ES-I3 (cell line): ENCODE results near the gene SUN3.

Experiments
- H3K36me3 ChIP-seq: 2 replicates; pipeline ENCODE4 v1.6.1; 2013; ENCODE audit warnings: mild to moderate bottlenecking, low read length, control low read depth, moderate library complexity; ENCODE audit not compliant: insufficient read depth
- H3K4me1 ChIP-seq: 2 replicates; pipeline ENCODE4 v1.6.1; 2013; ENCODE audit warnings: mild to moderate bottlenecking, control low read depth, low read length; ENCODE audit not compliant: insufficient read depth
- H3K9ac ChIP-seq: 2 replicates; pipeline ENCODE4 v1.6.1; 2013; ENCODE audit warnings: low read depth, mild to moderate bottlenecking, low read length, moderate library complexity
- H3K9me3 ChIP-seq: 2 replicates; pipeline ENCODE4 v1.6.1; 2013; ENCODE audit warnings: mild to moderate bottlenecking, low read length, moderate library complexity; ENCODE audit not compliant: control insufficient read depth, insufficient read depth

The SUN3 gene

GRCh38 chr7:47979832-47980181 is 49.1 kb downstream of the SUN3 start:
- Histone ChIP-seq H3K36me3 (peaks cover 23% of the 10 kb centered on the region), H3K9ac (peak overlapping the region; percentile 43; the same call in 1 of the 2 replicates), H3K9me3 (no peaks in the 10 kb centered on the region), H3K4me1 (no peaks in the 10 kb centered on the region)

GRCh38 chr7:47979145-47979831 is 49.6 kb downstream of the SUN3 start, which contains the start of gene HUS1:
HUS1 (minus strand) TSS chr7:47979615; CDS start chr7:47979519, 96 bp downstream.
- Histone ChIP-seq H3K4me1 (no peaks in the 10 kb centered on the region), H3K9me3 (no peaks in the 10 kb centered on the region), H3K36me3 (peaks cover 29% of the 10 kb centered on the region), H3K9ac (peak within 1 kb of the TSS; percentile 67)

GRCh38 chr7:47978790-47979144 is 50.1 kb downstream of the SUN3 start:
- Histone ChIP-seq H3K4me1 (no peaks in the 10 kb centered on the region), H3K36me3 (peaks cover 34% of the 10 kb centered on the region), H3K9me3 (no peaks in the 10 kb centered on the region), H3K9ac (peak overlapping the region; percentile 67)

GRCh38 chr7:47973739-47974138 is 55.2 kb downstream of the SUN3 start:
- H3K9me3 ChIP-seq = no peaks in the 10 kb centered on the region
- H3K4me1 ChIP-seq = no peaks in the 10 kb centered on the region
- H3K9ac ChIP-seq = no peak overlapping the region
- H3K36me3 ChIP-seq = peaks cover 41% of the 10 kb centered on the region

- H3K9ac ChIP-seq = no peak overlapping the region
- H3K9me3 ChIP-seq = no peaks in the 10 kb centered on the region
- peaks cover 41% of the 10 kb centered on the region for H3K36me3 ChIP-seq
- H3K4me1 ChIP-seq = no peaks in the 10 kb centered on the region
These were observed 58.1 kb downstream of the SUN3 start for GRCh38 chr7:47970761-47971160.

GRCh38 chr7:47968847-47969774 is 59.8 kb downstream of the SUN3 start:
- no peaks in the 10 kb centered on the region for H3K9me3 ChIP-seq
- H3K36me3 ChIP-seq = peaks cover 43% of the 10 kb centered on the region
- no peaks in the 10 kb centered on the region for H3K4me1 ChIP-seq
- no peak overlapping the region for H3K9ac ChIP-seq

GRCh38 chr7:47967708-47968107 is 61.2 kb downstream of the SUN3 start:
- Histone ChIP-seq H3K9me3 (no peaks in the 10 kb centered on the region), H3K9ac (no peak overlapping the region), H3K36me3 (peaks cover 43% of the 10 kb centered on the region), H3K4me1 (no peaks in the 10 kb centered on the region)

GRCh38 chr7:47967123-47967522 is 61.8 kb downstream of the SUN3 start:
- Histone ChIP-seq H3K4me1 (no peaks in the 10 kb centered on the region), H3K36me3 (peaks cover 45% of the 10 kb centered on the region), H3K9me3 (no peaks in the 10 kb centered on the region; the same call in 1 of the 2 replicates), H3K9ac (no peak overlapping the region)

GRCh38 chr7:47965456-47965855 is 63.5 kb downstream of the SUN3 start:
- Histone ChIP-seq H3K36me3 (peaks cover 52% of the 10 kb centered on the region), H3K4me1 (no peaks in the 10 kb centered on the region), H3K9ac (no peak overlapping the region), H3K9me3 (peaks cover 7% of the 10 kb centered on the region; the same call in 1 of the 2 replicates)

- Histone ChIP-seq H3K9ac (no peak overlapping the region), H3K36me3 (peaks cover 42% of the 10 kb centered on the region), H3K9me3 (peaks cover 7% of the 10 kb centered on the region; the same call in 1 of the 2 replicates), H3K4me1 (no peaks in the 10 kb centered on the region)
These were observed 66.6 kb downstream of the SUN3 start for GRCh38 chr7:47962262-47962661.

- Histone ChIP-seq H3K9ac (no peak overlapping the region), H3K9me3 (peaks cover 7% of the 10 kb centered on the region; the same call in 1 of the 2 replicates), H3K4me1 (peaks cover 2% of the 10 kb centered on the region; the same call in 1 of the 2 replicates), H3K36me3 (peaks cover 15% of the 10 kb centered on the region)
These were observed 71.8 kb downstream of the SUN3 start for GRCh38 chr7:47957156-47957555.

GRCh38 chr7:47956220-47956619 is 72.7 kb downstream of the SUN3 start:
- no peak overlapping the region for H3K9ac ChIP-seq
- H3K4me1 ChIP-seq = peaks cover 7% of the 10 kb centered on the region
- H3K9me3 ChIP-seq = peaks cover 6% of the 10 kb centered on the region; the same call in 1 of the 2 replicates
- H3K36me3 ChIP-seq = peaks cover 12% of the 10 kb centered on the region

- Histone ChIP-seq H3K36me3 (peaks cover 8% of the 10 kb centered on the region), H3K4me1 (peaks cover 11% of the 10 kb centered on the region), H3K9ac (no peak overlapping the region), H3K9me3 (no peaks in the 10 kb centered on the region)
These were observed 74.5 kb downstream of the SUN3 start for GRCh38 chr7:47954231-47954911.

- H3K36me3 ChIP-seq = peaks cover 8% of the 10 kb centered on the region
- H3K9ac ChIP-seq = no peak overlapping the region
- H3K4me1 ChIP-seq = peaks cover 11% of the 10 kb centered on the region
- no peaks in the 10 kb centered on the region for H3K9me3 ChIP-seq
These were observed 75.1 kb downstream of the SUN3 start for GRCh38 chr7:47953822-47954221.
